ENCODE results near the gene LSM7.

LSM7 gene

GRCh38 chr19:2274931-2275535, 53.4 kb downstream of the LSM7 start:
- DNase-seq: peak; percentile 83

GRCh38 chr19:2274185-2274711, 54.1 kb downstream of the LSM7 start:
- DNase-seq: no peak

- peak; percentile 89 for DNase-seq
These were observed 54.8 kb downstream of the LSM7 start for GRCh38 chr19:2273356-2274184.
